ENCODE results near the gene TCF4.
A peak's percentile ranks its signal among the peaks of the same experiment; 100 is the strongest.

TCF4 gene

GRCh38 chr18:55249550-55249949 lies 338.4 kb downstream of the TCF4 start:
- DNase-seq = no peak

- no peak for DNase-seq
Measured at GRCh38 chr18:55248495-55248894, 339.5 kb downstream of the TCF4 start.

- peak; percentile 57 for DNase-seq
Measured at GRCh38 chr18:55247032-55247431, 341.0 kb downstream of the TCF4 start.

GRCh38 chr18:55246278-55246677 lies 341.7 kb downstream of the TCF4 start:
- DNase-seq = no peak

GRCh38 chr18:55245211-55245614 lies 342.8 kb downstream of the TCF4 start:
- DNase-seq = no peak

GRCh38 chr18:55244546-55244945 lies 343.4 kb downstream of the TCF4 start:
- DNase-seq = no peak

- no peak for DNase-seq
Measured at GRCh38 chr18:55243857-55244256, 344.1 kb downstream of the TCF4 start.

GRCh38 chr18:55243255-55243654 lies 344.7 kb downstream of the TCF4 start:
- DNase-seq = no peak

GRCh38 chr18:55240978-55241377 lies 347.0 kb downstream of the TCF4 start:
- no peak for DNase-seq

- DNase-seq = no peak
Measured at GRCh38 chr18:55239740-55240139, 348.3 kb downstream of the TCF4 start.

GRCh38 chr18:55237660-55238059 lies 350.3 kb downstream of the TCF4 start:
- no peak for DNase-seq

GRCh38 chr18:55236150-55236931 lies 351.7 kb downstream of the TCF4 start:
- DNase-seq = no peak

- DNase-seq = no peak
Measured at GRCh38 chr18:55235094-55235461, 352.9 kb downstream of the TCF4 start.

- DNase-seq = peak; percentile 83
Measured at GRCh38 chr18:55234366-55235093, 353.5 kb downstream of the TCF4 start.

- no peak for DNase-seq
Measured at GRCh38 chr18:55233857-55234256, 354.1 kb downstream of the TCF4 start.

- DNase-seq = no peak
Measured at GRCh38 chr18:55232506-55232905, 355.5 kb downstream of the TCF4 start.

GRCh38 chr18:55229682-55230081 lies 358.3 kb downstream of the TCF4 start:
- DNase-seq = no peak

- DNase-seq = no peak
Measured at GRCh38 chr18:55228707-55229106, 359.3 kb downstream of the TCF4 start.

- DNase-seq = no peak
Measured at GRCh38 chr18:55228191-55228590, 359.8 kb downstream of the TCF4 start.

- no peak for DNase-seq
Measured at GRCh38 chr18:55227771-55228170, 360.2 kb downstream of the TCF4 start.

GRCh38 chr18:55226044-55226443 lies 361.9 kb downstream of the TCF4 start:
- DNase-seq = no peak

- no peak for DNase-seq
Measured at GRCh38 chr18:55224086-55224625, 363.8 kb downstream of the TCF4 start.

GRCh38 chr18:55221622-55222021 lies 366.4 kb downstream of the TCF4 start:
- DNase-seq = no peak

- no peak for DNase-seq
Measured at GRCh38 chr18:55220523-55220922, 367.5 kb downstream of the TCF4 start.
